Measurements from ENCODE around the gene ISCU.
"Not testable (repeated sequence)": the region's sequence is repeated elsewhere in the genome, so short reads cannot be mapped to it uniquely, and the experiment has no call there.

ISCU gene

GRCh38 chr12:108570743-108571608 lies 8.6 kb downstream of the ISCU start:
- no peak for DNase-seq (ENCODE audit: low read depth)

- DNase-seq (ENCODE audit: low read depth): no peak
These were observed 9.3 kb downstream of the ISCU start for GRCh38 chr12:108571609-108572165.

- DNase-seq (ENCODE audit: low read depth): no peak
These were observed 9.9 kb downstream of the ISCU start for GRCh38 chr12:108572166-108572790.

- no peak for DNase-seq (ENCODE audit: low read depth)
These were observed 10.9 kb downstream of the ISCU start for GRCh38 chr12:108573317-108573716.

GRCh38 chr12:108574276-108574675 lies 11.9 kb downstream of the ISCU start:
- not testable (repeated sequence) for DNase-seq (ENCODE audit: low read depth)

- no peak for DNase-seq (ENCODE audit: low read depth)
These were observed 13.0 kb downstream of the ISCU start for GRCh38 chr12:108575199-108575912.

GRCh38 chr12:108576660-108577234 lies 14.4 kb downstream of the ISCU start:
- no peak for DNase-seq (ENCODE audit: low read depth)

- no peak for DNase-seq (ENCODE audit: low read depth)
These were observed 15.1 kb downstream of the ISCU start for GRCh38 chr12:108577458-108577857.

GRCh38 chr12:108578264-108578663 lies 15.9 kb downstream of the ISCU start:
- no peak for DNase-seq (ENCODE audit: low read depth)

GRCh38 chr12:108578813-108579212 lies 16.4 kb downstream of the ISCU start:
- DNase-seq (ENCODE audit: low read depth): no peak

- no peak for DNase-seq (ENCODE audit: low read depth)
These were observed 18.1 kb downstream of the ISCU start for GRCh38 chr12:108580531-108580930.

- DNase-seq (ENCODE audit: low read depth): no peak
These were observed 19.2 kb downstream of the ISCU start for GRCh38 chr12:108581311-108582227.

GRCh38 chr12:108582509-108582908 lies 20.1 kb downstream of the ISCU start:
- no peak for DNase-seq (ENCODE audit: low read depth)

GRCh38 chr12:108582978-108583770 lies 20.8 kb downstream of the ISCU start:
- no peak for DNase-seq (ENCODE audit: low read depth)

- no peak for DNase-seq (ENCODE audit: low read depth)
These were observed 21.6 kb downstream of the ISCU start for GRCh38 chr12:108583991-108584390.

GRCh38 chr12:108584456-108585065 lies 22.2 kb downstream of the ISCU start:
- DNase-seq (ENCODE audit: low read depth): no peak

- DNase-seq (ENCODE audit: low read depth): no peak
These were observed 23.5 kb downstream of the ISCU start for GRCh38 chr12:108585864-108586263.

- no peak for DNase-seq (ENCODE audit: low read depth)
These were observed 23.9 kb downstream of the ISCU start for GRCh38 chr12:108586306-108586705.

- DNase-seq (ENCODE audit: low read depth): no peak
These were observed 25.4 kb downstream of the ISCU start for GRCh38 chr12:108587826-108588225.
